Daoy (cell line): ENCODE results near the gene ZSWIM5. TPM values are rescaled to one million over a fixed set of nuclear protein-coding genes. Genes with fewer than 3 reads are reported as not detected.
"Not testable (repeated sequence)": the region's sequence is repeated elsewhere in the genome, so short reads cannot be mapped to it uniquely, and the experiment has no call there.

Source experiments
- DNase-seq: peaks from one replicate; pipeline ENCODE4 v3.0.0-alpha.2; 2015; ENCODE audit warnings: low read depth
- total RNA-seq: library from RNA; depleted of rRNA; stranded (reverse); fragments of >200 nt; shearing (Covaris generic); gene quantifications from 2 replicates; pipeline ENCODE4 v1.2.3, GENCODE V29; 2014; rRNA removed

The ZSWIM5 gene
- 1.4 and 1.8 TPM in 2 replicates for total RNA-seq

GRCh38 chr1:45205910-45206721, at the start of gene ZSWIM5:
ZSWIM5 (minus strand) TSS chr1:45206605; CDS start chr1:45206350, 255 bp downstream.
- DNase-seq, result peak; percentile 84

GRCh38 chr1:45254490-45254889, 48.1 kb upstream of the ZSWIM5 start:
- DNase-seq, result no peak

DNA sequence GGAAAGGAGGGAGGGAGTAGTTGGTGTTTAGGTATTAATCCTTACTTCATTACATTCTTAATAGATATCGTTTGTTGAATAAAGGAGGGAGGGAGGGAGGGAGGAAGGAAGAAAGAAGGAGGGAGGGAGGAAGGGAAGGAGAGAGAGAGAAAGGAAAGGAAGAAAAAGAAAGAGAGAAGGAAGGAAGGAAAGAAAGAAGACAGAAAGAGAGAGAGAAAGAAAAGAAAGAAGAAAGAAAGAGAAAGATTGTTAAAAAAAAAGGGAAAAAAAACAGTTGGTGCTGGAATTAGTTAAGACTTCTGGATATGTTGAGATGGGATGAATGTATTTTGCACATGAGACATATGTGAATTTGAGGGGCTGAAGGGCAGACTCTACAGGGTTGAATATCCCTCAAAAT, 44.1 kb upstream of the ZSWIM5 start:
- DNase-seq, result no peak

DNA sequence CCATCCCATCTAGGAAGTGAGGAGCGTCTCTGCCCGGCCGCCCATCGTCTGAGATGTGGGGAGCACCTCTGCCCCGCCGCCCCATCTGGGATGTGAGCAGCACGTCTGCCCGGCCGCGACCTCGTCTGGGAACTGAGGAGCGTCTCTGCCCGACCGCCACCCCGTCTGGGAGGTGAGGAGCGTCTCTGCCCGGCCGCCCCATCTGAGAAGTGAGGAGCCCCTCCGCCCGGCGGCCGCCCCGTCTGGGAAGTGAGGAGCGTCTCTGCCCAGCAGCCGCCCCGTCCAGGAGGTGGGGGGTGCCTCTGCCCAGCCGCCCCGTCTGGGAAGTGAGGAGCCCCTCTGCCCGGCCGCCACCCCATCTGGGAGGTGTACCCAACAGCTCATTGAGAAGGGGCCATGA, 41.6 kb upstream of the ZSWIM5 start:
- not testable (repeated sequence) for DNase-seq

GRCh38 chr1:45246760-45247159, 40.4 kb upstream of the ZSWIM5 start:
- DNase-seq, result peak; percentile 46

DNA sequence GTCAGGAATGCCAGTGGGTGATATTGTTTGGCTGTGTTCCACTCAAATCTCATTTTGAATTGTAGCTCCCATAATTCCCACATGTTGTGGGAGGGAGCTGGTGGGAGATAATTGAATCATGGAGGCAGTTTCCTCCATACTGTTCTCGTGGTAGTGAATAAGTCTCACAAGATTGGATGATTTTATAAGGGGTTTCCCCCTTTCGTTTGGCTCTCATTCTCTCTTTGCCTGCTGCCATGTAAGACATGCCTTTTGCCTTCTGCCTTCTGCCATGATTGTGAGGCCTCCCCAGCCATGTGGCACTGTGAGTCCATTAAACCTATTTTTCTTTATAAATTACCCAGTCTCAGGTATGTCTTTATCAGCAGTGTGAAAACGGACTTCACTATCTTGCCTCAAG, 40.0 kb upstream of the ZSWIM5 start:
- DNase-seq, result not testable (repeated sequence)

DNA sequence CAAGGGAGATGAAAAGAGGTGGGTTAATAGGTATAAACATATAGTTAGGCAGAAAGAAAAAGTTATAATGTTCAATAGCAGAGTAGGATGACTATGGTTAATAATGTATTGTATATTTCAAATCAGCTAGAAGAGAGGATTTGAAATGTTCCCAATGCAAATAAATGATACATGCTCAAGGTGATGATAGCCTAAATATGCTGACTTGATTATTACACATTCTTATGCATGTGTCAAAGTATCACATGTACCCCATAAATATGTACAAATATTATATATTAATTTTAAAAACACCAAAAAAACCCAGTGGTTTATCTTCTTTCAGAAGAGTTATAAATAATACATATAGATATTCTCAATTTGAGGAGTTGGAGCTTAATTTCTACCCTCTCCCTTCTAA, 38.3 kb upstream of the ZSWIM5 start:
- DNase-seq, result no peak

- no peak for DNase-seq
Observed at GRCh38 chr1:45243476-45244343, 37.3 kb upstream of the ZSWIM5 start.

DNA sequence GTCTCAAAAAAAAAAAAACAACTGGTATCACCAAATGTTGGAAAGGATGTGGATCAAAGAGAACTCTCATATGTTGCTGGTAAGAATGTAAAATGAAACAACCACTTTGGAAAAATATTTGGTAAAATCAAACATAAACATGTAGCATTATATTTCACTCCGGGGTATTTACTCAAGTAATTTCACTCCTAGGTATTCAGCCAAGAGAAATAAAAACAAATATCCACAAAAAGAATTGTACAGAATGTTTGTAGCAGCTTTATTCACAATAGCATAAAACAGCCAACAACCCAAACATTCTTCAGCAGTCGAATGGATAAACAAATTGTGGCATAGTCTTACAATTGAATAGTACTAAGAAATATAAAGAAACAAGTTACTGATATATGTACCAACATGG, 32.4 kb upstream of the ZSWIM5 start:
- no peak for DNase-seq

DNA sequence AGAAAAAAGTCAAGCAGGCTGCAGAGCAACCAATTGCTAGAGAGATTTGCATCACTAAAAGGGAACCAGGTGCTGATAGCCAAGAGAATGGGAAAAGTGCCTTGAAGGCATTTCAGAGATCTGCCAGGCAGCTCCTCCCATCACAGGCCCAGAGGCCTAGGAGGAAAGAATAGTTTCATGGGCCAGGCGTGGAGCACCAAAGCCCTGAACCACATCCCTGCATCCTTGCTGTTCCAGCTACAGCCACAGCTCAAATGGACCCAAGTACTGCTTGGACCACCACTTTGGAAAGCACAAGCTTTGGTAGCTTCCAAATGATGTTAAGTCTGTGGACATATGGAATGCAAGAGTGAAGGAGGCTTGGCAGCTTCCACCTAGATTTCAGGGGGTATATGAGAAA, 29.7 kb upstream of the ZSWIM5 start:
- DNase-seq, result no peak

- no peak for DNase-seq
Observed at GRCh38 chr1:45230537-45230936, 24.1 kb upstream of the ZSWIM5 start.

DNA sequence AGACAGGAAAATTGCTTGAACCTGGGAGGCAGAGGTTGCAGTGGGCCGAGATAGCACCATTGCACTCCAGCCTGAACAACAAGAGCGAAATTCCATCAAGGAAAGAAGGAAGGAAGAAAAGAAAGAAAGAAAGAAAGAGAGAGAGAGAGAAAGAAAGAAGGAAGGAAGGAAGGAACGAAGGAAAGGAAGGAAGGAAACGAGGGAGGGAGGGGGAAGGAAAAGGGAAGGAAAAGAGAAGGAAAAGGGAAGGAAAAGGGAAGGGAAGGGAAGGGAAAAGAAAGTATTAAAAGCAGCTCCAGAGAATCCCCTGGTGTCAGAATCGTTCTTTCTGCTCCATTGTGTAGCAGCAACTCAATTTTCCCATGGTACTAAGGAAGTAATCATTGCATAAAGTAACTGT, 19.2 kb upstream of the ZSWIM5 start:
- no peak for DNase-seq

DNA sequence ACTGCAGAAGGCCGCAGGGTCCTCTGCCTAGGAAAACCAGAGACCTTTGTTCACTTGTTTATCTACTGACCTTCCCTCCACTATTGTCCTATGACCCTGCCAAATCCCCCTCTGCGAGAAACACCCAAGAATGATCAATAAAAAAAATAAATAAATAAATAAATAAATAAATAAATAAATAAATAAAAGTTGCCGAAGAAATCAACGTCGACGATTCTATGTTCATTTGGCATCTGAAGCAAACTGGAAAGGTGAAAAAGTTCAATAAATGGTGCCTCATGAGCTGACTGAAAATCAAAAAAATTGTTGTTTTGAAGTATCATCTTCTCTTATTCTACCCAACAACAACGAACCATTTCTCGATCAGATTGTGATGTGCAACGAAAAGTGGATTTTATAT, 17.3 kb upstream of the ZSWIM5 start:
- not testable (repeated sequence) for DNase-seq

GRCh38 chr1:45221716-45222115, 15.3 kb upstream of the ZSWIM5 start:
- DNase-seq, result peak; percentile 3

DNA sequence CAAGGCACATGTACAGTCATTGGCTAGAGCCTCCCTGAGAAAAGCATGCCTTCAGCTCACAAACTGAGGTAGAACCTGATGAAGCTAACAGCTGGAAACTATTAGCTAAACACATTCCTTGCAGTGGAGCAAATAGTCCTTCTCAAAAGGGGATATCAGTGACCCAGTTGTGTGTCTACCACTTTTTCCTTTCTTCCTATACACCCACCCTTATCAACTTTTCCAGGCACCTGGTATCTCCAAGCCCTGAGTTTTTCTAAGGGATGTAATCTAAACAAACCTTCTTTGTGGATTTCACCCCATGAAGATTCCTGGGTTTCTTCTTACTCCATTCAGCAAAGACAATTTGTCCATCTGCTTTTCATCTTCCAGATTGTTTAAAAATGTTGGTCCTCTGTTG, 10.5 kb upstream of the ZSWIM5 start:
- DNase-seq, result no peak

DNA sequence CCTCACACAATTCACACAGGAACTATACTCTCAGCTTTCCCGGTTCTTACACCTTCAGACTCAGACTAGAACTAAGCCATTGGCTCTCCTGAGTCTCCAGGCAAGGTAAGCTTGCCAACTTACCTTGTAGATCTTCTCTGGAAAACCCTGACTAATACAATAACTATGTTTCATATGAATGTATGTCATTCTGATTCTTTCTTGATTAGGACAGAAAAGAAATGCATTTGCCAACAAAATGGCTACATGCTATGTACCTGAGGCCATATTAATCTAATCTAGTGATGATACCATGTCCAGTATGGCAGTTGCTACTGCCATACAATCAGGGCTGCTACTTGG, 9.8 kb upstream of the ZSWIM5 start:
- DNase-seq, result no peak

DNA sequence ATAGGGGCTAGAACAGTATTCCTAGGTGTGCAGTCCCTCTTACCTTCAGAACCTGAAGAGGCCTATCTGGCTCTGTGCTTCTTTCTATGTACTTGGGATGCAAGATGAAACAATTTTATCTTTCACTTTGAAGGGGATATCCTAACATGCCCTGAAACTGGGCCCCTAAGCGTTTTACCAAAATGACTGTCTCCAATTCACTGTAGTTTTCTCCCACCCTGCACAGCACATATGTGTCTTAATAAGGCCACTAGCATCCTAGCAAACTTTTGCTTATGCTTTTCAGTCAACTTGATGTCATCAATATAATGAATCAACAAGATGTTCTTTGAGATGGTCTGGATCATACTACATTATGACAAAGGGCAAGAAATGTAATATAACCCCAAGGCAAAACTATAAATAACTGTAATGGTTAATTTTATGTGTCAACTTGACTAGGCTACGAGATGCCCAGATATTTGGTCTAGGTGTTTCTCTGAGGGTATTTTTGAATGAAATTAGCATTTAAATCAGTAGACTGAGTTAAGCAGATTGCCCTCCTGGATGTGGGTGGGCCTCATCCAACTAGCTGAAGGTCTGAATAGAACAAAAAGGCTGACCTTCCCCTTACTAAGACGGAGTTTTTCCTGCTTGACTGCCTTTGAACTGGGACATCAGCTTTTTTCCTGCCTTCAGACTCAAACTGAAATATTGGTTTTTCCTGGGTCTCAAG, 9.2 kb upstream of the ZSWIM5 start:
- no peak for DNase-seq

DNA sequence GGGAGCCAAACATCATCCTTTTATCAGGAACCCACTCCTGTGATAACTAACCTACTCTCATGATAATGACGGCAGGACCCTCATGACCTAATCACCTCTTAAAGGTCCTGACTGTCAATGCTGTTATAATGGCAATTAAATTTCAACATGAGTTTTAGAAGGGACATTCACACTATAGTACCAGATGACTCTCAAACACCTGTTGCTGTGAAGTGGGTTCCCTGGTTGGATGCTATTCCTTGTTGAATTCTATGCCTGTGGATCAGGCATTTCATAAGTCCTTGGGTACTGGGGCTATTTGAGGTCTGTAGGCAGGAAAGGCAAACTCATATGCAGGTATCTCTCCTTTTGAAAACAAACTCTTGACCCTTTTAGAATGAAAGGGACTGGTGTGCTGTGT, 7.5 kb upstream of the ZSWIM5 start:
- DNase-seq, result no peak

DNA sequence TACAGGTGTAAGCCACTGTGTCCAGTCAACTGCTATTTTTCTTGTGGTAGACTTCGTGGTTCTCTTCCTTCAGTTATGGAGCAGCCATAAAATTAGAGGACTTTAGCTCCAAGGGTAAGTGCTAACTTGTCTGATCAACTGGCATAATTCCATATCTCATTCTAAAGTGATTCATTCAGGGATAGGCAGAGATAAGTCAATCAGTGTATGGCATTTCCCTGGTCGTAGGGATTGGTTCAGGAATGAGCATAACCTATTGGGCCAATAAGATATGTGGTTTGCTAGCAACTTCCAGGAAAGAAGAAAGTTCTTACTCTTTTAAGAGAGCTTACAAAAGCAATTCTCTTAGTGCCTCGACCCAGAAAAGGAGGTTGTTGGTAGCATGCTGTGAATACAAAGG, 4.7 kb upstream of the ZSWIM5 start:
- no peak for DNase-seq

GRCh38 chr1:45206808-45207623, 611 bp upstream of the ZSWIM5 start:
- no peak for DNase-seq
